Activated T-cell treated with anti-CD3 and anti-CD28 coated beads, Interleukin-2, amount 50 U/mL, for 4 hours (primary cell): Measurements from ENCODE around the gene FBXW8. TPM values are rescaled to one million over a fixed set of nuclear protein-coding genes. Genes with fewer than 3 reads are reported as not detected.

Experiments
- total RNA-seq, 3 donors: library from RNA; stranded (reverse); gene quantifications; one replicate each; pipeline ENCODE4 v1.2.1, GENCODE V29; 2021

Gene FBXW8
- total RNA-seq, 3 donors from 2014 or later = 5.6 to 8.3 (median 5.9) TPM

Other genes with a start within 250 kb of the FBXW8 start
- 10 to 100 TPM; 44.0 to 45.0 (median 44.3) TPM for gene SPRING1, start 172.9 kb upstream of the FBXW8 start, total RNA-seq
- 10 to 100 TPM in 1 of 3 donors, 1 to 10 TPM in 2; 7.4 to 10.5 (median 8.3) TPM for gene RNFT2, start 172.6 kb upstream of the FBXW8 start, total RNA-seq
- gene HRK, start 29.5 kb upstream of the FBXW8 start, total RNA-seq = not detected
- gene TESC, start 188.5 kb downstream of the FBXW8 start, total RNA-seq = 10 to 100 TPM; 18.7 to 27.6 (median 26.6) TPM